HEK293T (cell line): ENCODE data around the gene AMER3.
"Not testable (repeated sequence)": the region's sequence is repeated elsewhere in the genome, so short reads cannot be mapped to it uniquely, and the experiment has no call there.

Experiments used
- CTCF ChIA-PET: fragments of 350-600 bp; formaldehyde crosslinking; extraction: SDS; loops from one replicate; lab custom pipeline; 2021; ENCODE audit warnings: antibody characterized with exemption, inconsistent platforms; lab: Yijun Ruan, JAX
- POLR2A ChIA-PET: fragments of 350-600 bp; formaldehyde crosslinking; extraction: SDS; loops from one replicate; lab custom pipeline; 2020; ENCODE audit warnings: antibody characterized with exemption, inconsistent platforms; lab: Yijun Ruan, JAX
- DNase-seq: peaks from one replicate; pipeline ENCODE4 v3.0.0; 2012; ENCODE audit warnings: mixed read lengths; ENCODE audit errors: extremely low spot score
- ARNT ChIP-seq: fragments of 450-650 bp; IDR thresholded peaks from 2 replicates; pipeline ENCODE4 v1.6.1; 2017; ENCODE audit warnings: mild to moderate bottlenecking
- BHLHE40 ChIP-seq: fragments of 450-650 bp; IDR thresholded peaks from 2 replicates; pipeline ENCODE4 v1.6.1; 2016; ENCODE audit warnings: mild to moderate bottlenecking, moderate library complexity, borderline replicate concordance
- CTBP1 ChIP-seq: fragments of 450-650 bp; IDR thresholded peaks from 2 replicates; pipeline ENCODE4 v1.6.1; 2016; ENCODE audit warnings: borderline replicate concordance
- ELF4 ChIP-seq: fragments of 450-650 bp; IDR thresholded peaks from 2 replicates; pipeline ENCODE4 v1.6.1; 2017; ENCODE audit warnings: antibody characterized with exemption
- FOXA1 ChIP-seq: fragments of 450-650 bp; IDR thresholded peaks from 2 replicates; pipeline ENCODE4 v1.6.1; 2016; ENCODE audit warnings: mild to moderate bottlenecking
- FOXK2 ChIP-seq: fragments of 450-650 bp; IDR thresholded peaks from 2 replicates; pipeline ENCODE4 v1.6.1; 2016; ENCODE audit warnings: mild to moderate bottlenecking
- FOXM1 ChIP-seq: fragments of 450-650 bp; IDR thresholded peaks from 2 replicates; pipeline ENCODE4 v1.6.1; 2017; ENCODE audit warnings: mild to moderate bottlenecking, borderline replicate concordance
- HDGF ChIP-seq: fragments of 450-650 bp; IDR thresholded peaks from 2 replicates; pipeline ENCODE4 v1.6.1; 2017; ENCODE audit warnings: antibody characterized with exemption, borderline replicate concordance
- L3MBTL2 ChIP-seq: fragments of 450-650 bp; conservative IDR thresholded peaks from 2 replicates; pipeline ENCODE4 v1.6.1; 2016; ENCODE audit warnings: mild to moderate bottlenecking
- LEF1 ChIP-seq: fragments of 450-650 bp; IDR thresholded peaks from 2 replicates; pipeline ENCODE4 v1.6.1; 2017; ENCODE audit warnings: mild to moderate bottlenecking, borderline replicate concordance
- NFRKB ChIP-seq: fragments of 450-650 bp; IDR thresholded peaks from 2 replicates; pipeline ENCODE4 v1.6.1; 2016; ENCODE audit warnings: mild to moderate bottlenecking, moderate library complexity
- PKNOX1 ChIP-seq: fragments of 450-650 bp; IDR thresholded peaks from 2 replicates; pipeline ENCODE4 v1.6.1; 2016
- SP1 ChIP-seq: fragments of 450-650 bp; IDR thresholded peaks from 2 replicates; pipeline ENCODE4 v1.6.1; 2017
- SUZ12 ChIP-seq: fragments of 450-650 bp; IDR thresholded peaks from 2 replicates; pipeline ENCODE4 v1.6.1; 2016; ENCODE audit warnings: mild to moderate bottlenecking
- TARDBP ChIP-seq: fragments of 450-650 bp; IDR thresholded peaks from 2 replicates; pipeline ENCODE4 v1.6.1; 2016
- ZNF384 ChIP-seq: fragments of 450-650 bp; IDR thresholded peaks from 2 replicates; pipeline ENCODE4 v1.6.1; 2016

AMER3 gene, protein sequence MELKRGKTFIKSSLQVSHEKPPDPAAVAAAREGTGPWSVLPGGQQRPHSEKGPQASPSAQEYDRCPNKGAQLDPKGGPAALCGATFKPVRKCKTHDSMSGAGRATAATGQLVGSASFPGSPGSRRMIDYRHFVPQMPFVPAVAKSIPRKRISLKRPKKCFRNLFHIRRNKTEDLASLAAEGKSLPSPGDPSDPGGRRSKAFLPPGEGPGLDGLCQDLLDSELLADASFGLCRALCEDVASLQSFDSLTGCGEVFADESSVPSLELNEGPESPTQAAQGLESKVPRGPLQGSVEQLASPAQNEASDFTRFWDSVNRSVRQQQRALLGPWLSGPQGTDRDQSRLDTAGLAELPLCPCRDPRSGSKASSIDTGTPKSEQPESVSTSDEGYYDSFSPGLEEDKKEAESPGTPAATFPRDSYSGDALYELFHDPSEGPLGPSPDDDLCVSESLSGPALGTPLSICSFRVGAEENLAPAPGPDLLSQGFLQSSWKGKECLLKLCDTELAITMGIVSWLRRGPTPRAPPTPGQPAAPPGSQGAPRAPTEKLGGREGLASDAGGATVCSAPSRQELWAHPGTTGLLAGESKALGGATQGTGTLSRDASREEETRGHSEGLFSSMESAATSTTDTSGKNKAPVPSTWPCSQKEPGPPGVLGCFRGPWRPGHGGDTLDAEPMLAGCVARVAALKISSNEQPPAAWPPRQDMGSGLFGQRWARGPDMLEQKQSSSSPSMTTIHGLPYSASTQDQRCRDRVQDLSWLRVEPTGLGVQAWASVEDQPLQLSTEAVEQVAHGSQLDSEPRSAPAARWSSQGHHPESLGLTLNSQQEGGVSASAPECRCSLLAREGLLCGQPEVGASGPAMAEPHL

GRCh38 chr2:130755256-130756052, at the start of gene AMER3:
TSS of gene AMER3 (plus strand) at chr2:130755540. CDS start at chr2:130762073, 6,533 bp downstream.
- ChIA-PET CTCF (no interaction called here), POLR2A (no interaction called here)
- DNase-seq, result peak; percentile 53
- TF ChIP-seq FOXA1, result no peak
- no peak for TF ChIP-seq L3MBTL2
- TF ChIP-seq PKNOX1, result no peak
- TF ChIP-seq SP1, result no peak
- no peak for TF ChIP-seq FOXM1
- no peak for TF ChIP-seq TARDBP
- no peak for TF ChIP-seq HDGF
- TF ChIP-seq CTBP1, result no peak
- TF ChIP-seq SUZ12, result no peak
- no peak for TF ChIP-seq LEF1
- TF ChIP-seq NFRKB, result no peak

DNA sequence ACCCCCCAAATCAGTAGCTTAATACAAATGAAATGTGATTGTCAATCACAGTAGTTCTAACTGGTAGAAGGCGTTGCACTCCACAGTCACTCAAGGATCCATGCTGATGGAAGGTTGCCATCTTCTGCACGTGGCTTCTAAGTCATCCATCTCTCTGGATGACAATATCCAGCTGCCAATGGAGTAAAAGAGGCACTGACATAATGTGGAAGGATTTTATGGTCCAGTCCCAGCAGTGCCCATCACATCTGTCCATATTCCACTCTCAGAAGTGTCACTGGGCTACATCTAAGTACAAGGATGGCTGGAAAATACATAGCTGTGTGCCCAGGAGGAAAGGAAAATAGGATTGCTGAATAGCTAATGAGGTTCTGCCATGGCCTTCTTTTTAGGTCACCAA, 40.5 kb upstream of the AMER3 start:
- CTCF ChIA-PET, POLR2A ChIA-PET, DNase-seq: not testable (repeated sequence)

- no peak for TF ChIP-seq FOXK2
- no peak for TF ChIP-seq HDGF
- TF ChIP-seq NFRKB, result no peak
- TF ChIP-seq BHLHE40, result no peak
- no peak for TF ChIP-seq LEF1
- TF ChIP-seq ZNF384, result no peak
- no peak for TF ChIP-seq SUZ12
- TF ChIP-seq L3MBTL2, result no peak
- TF ChIP-seq CTBP1, result no peak
- no peak for TF ChIP-seq FOXM1
- TF ChIP-seq ARNT, result no peak
- no peak for TF ChIP-seq FOXA1
- TF ChIP-seq ELF4, result no peak
- no peak for TF ChIP-seq TARDBP
- ChIA-PET POLR2A (no interaction called here), CTCF (no interaction called here)
- DNase-seq, result no peak
Measured at GRCh38 chr2:130720036-130720435, 35.3 kb upstream of the AMER3 start.

DNA sequence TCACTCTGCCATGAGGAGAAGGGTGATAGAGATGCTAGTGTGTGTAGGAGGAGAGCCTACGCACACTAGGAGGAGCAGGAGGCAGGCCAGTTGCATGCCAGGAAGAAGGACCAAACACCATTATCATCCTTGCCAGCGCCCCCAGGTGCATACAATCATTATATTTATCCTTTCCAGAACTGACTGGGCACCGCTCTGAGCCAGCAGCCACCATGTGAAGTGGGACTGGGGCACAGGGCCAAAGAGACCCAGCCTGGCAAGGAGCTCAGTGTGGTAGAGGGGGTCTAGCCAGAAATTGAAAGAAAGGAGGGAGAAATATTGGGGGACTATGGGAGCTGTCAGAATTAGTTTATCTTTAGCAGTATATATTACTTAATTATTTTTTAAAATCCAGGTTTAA, 34.8 kb upstream of the AMER3 start:
- no peak for DNase-seq
- no peak for TF ChIP-seq FOXK2
- no peak for TF ChIP-seq FOXA1
- TF ChIP-seq BHLHE40, result no peak
- TF ChIP-seq SUZ12, result no peak
- TF ChIP-seq HDGF, result no peak
- TF ChIP-seq ARNT, result no peak
- TF ChIP-seq TARDBP, result no peak
- no peak for TF ChIP-seq FOXM1
- TF ChIP-seq CTBP1, result no peak
- CTCF ChIA-PET, result no interaction called here
- POLR2A ChIA-PET, result no interaction called here

GRCh38 chr2:130724455-130724854, 30.9 kb upstream of the AMER3 start:
- POLR2A ChIA-PET, result no interaction called here
- CTCF ChIA-PET, result no interaction called here
- TF ChIP-seq TARDBP, result no peak
- no peak for TF ChIP-seq FOXM1
- peak; percentile 76 for TF ChIP-seq CTBP1
- TF ChIP-seq ZNF384, result 0 out of 2 replicates have a peak, but pooled peaks have one; percentile 35
- no peak for TF ChIP-seq SUZ12
- no peak for DNase-seq

DNA sequence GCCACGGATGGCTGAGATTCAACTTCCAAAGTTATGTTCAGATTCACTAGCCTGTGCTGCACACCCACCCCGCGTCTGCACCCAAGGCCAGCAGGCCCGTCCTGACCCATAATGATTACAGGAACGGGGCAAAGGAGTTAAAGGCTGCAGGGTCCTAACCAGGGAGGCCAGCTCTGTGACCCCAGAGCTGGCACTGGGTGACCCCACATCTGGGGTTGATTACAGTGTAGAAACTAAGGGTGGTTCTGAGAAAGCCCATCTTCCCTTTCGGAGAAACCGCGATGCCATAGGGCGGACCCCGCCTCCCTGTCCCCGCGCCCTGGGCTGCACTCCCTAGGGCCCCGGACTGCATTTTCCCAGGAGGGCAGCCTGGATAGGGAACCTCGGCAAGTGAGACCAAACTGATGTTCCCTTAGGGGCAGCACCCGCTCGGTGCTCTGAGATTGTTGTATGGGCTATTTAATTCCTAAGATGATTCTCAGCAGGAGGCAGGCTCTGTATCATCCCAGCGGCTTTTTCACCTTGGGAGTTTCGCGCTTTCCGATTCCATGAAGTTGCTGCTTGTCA, 28.6 kb upstream of the AMER3 start:
- POLR2A ChIA-PET, result interaction anchor here (0.9 kb wide), 1 partner anchor 25 kb away, joined by 4 read pairs; no protein-coding TSS in a partner anchor
- CTCF ChIA-PET, result no interaction called here
- TF ChIP-seq HDGF (no peak), CTBP1 (no peak), BHLHE40 (no peak), FOXA1 (no peak), ELF4 (no peak), TARDBP (no peak), NFRKB (no peak), PKNOX1 (no peak), SUZ12 (no peak), L3MBTL2 (no peak)
- DNase-seq, result no peak
